Measurements from ENCODE around the gene SLC12A8. TPM values are rescaled to one million over a fixed set of nuclear protein-coding genes. Genes with fewer than 3 reads are reported as not detected.

SLC12A8 gene
- total and polyA plus RNA-seq, 2 experiments from 2014 or later: 3.1 to 3.4 TPM

- no peak for TF ChIP-seq CTCF (IDR thresholded peaks at IDR 0.05; ENCODE audit: low read depth, low read length)
- Histone ChIP-seq H3K4me1 (ENCODE audit: low read depth) (peaks cover 13% of the 10 kb centered on the region), H3K9me3 (ENCODE audit: low read depth) (no peaks in the 10 kb centered on the region), H3K27ac (no peak overlapping the region), H3K27me3 (no peaks in the 10 kb centered on the region), H3K36me3 (peaks cover 11% of the 10 kb centered on the region), H3K4me3 (no peak overlapping the region)
- no peak for DNase-seq (ENCODE audit: low read depth in 1 of 2, low spot score in 1 of 2)
Observed at GRCh38 chr3:125229707-125230106, 17.2 kb upstream of the SLC12A8 start.

- H3K27me3 ChIP-seq: no peaks in the 10 kb centered on the region
- no peak for TF ChIP-seq CTCF (IDR thresholded peaks at IDR 0.05; ENCODE audit: low read depth, low read length)
- H3K36me3 ChIP-seq: peaks cover 11% of the 10 kb centered on the region
- H3K27ac ChIP-seq: no peak overlapping the region
- H3K4me3 ChIP-seq: no peak overlapping the region
- DNase-seq (ENCODE audit: low read depth in 1 of 2, low spot score in 1 of 2): peak in 1 of 2 donors; percentile 69
- no peaks in the 10 kb centered on the region for H3K9me3 ChIP-seq (ENCODE audit: low read depth)
- peaks cover 13% of the 10 kb centered on the region for H3K4me1 ChIP-seq (ENCODE audit: low read depth)
Observed at GRCh38 chr3:125229168-125229567, 16.6 kb upstream of the SLC12A8 start.

GRCh38 chr3:125221831-125222230 is 9.3 kb upstream of the SLC12A8 start:
- no peak for TF ChIP-seq CTCF (IDR thresholded peaks at IDR 0.05; ENCODE audit: low read depth, low read length)
- H3K4me1 ChIP-seq (ENCODE audit: low read depth): peaks cover 5% of the 10 kb centered on the region
- H3K36me3 ChIP-seq: no peaks in the 10 kb centered on the region
- H3K27ac ChIP-seq: no peak overlapping the region
- no peaks in the 10 kb centered on the region for H3K27me3 ChIP-seq
- H3K4me3 ChIP-seq: no peak overlapping the region
- DNase-seq (ENCODE audit: low read depth in 1 of 2, low spot score in 1 of 2): no peak
- H3K9me3 ChIP-seq (ENCODE audit: low read depth): no peaks in the 10 kb centered on the region

- H3K4me3 ChIP-seq: no peak overlapping the region
- H3K4me1 ChIP-seq (ENCODE audit: low read depth): peaks cover 5% of the 10 kb centered on the region
- H3K27me3 ChIP-seq: no peaks in the 10 kb centered on the region
- H3K27ac ChIP-seq: no peak overlapping the region
- H3K36me3 ChIP-seq: no peaks in the 10 kb centered on the region
- peak in 1 of 2 donors; percentile 38 for DNase-seq (ENCODE audit: low read depth in 1 of 2, low spot score in 1 of 2)
- H3K9me3 ChIP-seq (ENCODE audit: low read depth): no peaks in the 10 kb centered on the region
- no peak for TF ChIP-seq CTCF (IDR thresholded peaks at IDR 0.05; ENCODE audit: low read depth, low read length)
Observed at GRCh38 chr3:125220727-125221429, 8.3 kb upstream of the SLC12A8 start.

- H3K4me3 ChIP-seq: no peak overlapping the region
- H3K27ac ChIP-seq: no peak overlapping the region
- no peak for TF ChIP-seq CTCF (IDR thresholded peaks at IDR 0.05; ENCODE audit: low read depth, low read length)
- H3K4me1 ChIP-seq (ENCODE audit: low read depth): peaks cover 5% of the 10 kb centered on the region
- H3K27me3 ChIP-seq: no peaks in the 10 kb centered on the region
- H3K36me3 ChIP-seq: no peaks in the 10 kb centered on the region
- DNase-seq (ENCODE audit: low read depth in 1 of 2, low spot score in 1 of 2): no peak
- no peaks in the 10 kb centered on the region for H3K9me3 ChIP-seq (ENCODE audit: low read depth)
Observed at GRCh38 chr3:125220183-125220582, 7.6 kb upstream of the SLC12A8 start.

Data from cardiac muscle cell (in vitro differentiated cells and primary cell).